ENCODE data around the gene HK1. TPM values are rescaled to one million over a fixed set of nuclear protein-coding genes. Genes with fewer than 3 reads are reported as not detected.

The HK1 gene
- total RNA-seq, 2 donors from 2014 or later, result 186 to 228 TPM

DNA sequence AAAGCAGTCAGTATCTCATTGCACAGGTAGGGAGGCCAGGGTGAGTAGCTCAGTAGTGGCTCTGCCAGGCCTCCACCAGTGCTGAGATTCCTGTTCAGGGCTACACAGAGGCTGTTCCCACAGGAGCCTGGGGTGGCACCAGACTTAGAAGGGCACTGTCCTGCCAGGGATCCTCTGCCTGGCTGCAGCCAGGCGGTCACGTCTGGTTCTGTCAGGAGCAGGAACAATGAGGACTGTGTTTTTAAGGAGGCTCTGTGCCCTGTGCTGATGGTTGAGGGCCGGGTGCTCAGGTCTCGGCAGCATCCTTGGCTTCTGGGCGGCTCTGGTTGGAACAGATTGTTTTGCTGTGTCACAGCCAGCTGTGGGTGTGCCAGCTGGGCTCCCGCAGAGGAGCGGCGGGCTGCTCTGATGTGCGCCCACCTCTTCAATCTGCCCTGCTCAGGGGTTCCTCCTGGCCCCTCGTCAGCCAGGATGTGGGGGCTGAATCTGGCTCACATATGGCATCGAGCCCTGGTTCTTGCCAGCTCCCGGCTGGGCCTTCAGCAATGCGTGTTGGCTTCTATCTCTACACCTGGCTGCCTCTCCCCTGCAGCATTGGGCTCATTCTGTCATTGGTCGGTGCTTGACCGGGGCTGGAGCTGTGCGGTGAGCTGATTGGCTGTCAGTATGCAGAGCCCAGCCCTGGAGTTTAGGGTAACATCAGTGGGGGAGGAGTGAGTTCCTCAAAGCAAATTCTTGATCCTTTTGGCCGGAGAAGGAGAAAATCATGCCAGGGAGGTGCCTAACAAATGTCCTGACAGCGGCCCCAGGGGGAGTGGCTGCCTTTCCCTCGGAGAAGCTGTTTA lies 97.2 kb downstream of the HK1 start:
- DNase-seq (ENCODE audit: low spot score), result no peak
- no peaks in the 10 kb centered on the region for H3K27me3 ChIP-seq
- H3K36me3 ChIP-seq, result peaks cover 70% of the 10 kb centered on the region
- H3K4me1 ChIP-seq, result peaks cover 3 to 42% of the 10 kb centered on the region in 2 donors
- H3K27ac ChIP-seq, result peak overlapping the region; percentile 57 to 64
- no peaks in the 10 kb centered on the region for H3K9me3 ChIP-seq
- TF ChIP-seq, protein P1, sequence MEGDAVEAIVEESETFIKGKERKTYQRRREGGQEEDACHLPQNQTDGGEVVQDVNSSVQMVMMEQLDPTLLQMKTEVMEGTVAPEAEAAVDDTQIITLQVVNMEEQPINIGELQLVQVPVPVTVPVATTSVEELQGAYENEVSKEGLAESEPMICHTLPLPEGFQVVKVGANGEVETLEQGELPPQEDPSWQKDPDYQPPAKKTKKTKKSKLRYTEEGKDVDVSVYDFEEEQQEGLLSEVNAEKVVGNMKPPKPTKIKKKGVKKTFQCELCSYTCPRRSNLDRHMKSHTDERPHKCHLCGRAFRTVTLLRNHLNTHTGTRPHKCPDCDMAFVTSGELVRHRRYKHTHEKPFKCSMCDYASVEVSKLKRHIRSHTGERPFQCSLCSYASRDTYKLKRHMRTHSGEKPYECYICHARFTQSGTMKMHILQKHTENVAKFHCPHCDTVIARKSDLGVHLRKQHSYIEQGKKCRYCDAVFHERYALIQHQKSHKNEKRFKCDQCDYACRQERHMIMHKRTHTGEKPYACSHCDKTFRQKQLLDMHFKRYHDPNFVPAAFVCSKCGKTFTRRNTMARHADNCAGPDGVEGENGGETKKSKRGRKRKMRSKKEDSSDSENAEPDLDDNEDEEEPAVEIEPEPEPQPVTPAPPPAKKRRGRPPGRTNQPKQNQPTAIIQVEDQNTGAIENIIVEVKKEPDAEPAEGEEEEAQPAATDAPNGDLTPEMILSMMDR (IDR thresholded peaks at IDR 0.05), result no peak
- no peak overlapping the region for H3K4me3 ChIP-seq

DNA sequence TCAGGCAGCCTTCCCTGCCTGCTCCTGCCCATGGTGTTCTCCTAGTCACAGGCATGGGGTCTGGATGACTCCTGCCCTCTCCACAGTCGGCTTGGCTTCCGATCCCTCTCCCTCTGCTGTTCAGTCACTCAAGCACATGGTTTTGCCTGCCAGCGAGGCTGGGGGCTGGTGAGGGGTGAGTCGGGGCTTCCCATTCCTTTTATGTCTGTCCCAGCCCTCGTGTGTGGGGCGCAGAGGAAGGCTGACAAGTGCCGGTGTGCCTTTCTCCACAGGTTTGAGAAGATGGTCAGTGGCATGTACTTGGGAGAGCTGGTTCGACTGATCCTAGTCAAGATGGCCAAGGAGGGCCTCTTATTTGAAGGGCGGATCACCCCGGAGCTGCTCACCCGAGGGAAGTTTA lies 98.4 kb downstream of the HK1 start:
- no peak for DNase-seq (ENCODE audit: low spot score)
- H3K36me3 ChIP-seq, result peaks cover 67% of the 10 kb centered on the region
- H3K27me3 ChIP-seq, result no peaks in the 10 kb centered on the region
- peaks cover 3 to 42% of the 10 kb centered on the region in 2 donors for H3K4me1 ChIP-seq
- peak overlapping the region; percentile 24 to 64 for H3K27ac ChIP-seq
- H3K4me3 ChIP-seq, result no peak overlapping the region
- H3K9me3 ChIP-seq, result no peaks in the 10 kb centered on the region
- TF ChIP-seq, protein P1 (IDR thresholded peaks at IDR 0.05), result no peak

DNA sequence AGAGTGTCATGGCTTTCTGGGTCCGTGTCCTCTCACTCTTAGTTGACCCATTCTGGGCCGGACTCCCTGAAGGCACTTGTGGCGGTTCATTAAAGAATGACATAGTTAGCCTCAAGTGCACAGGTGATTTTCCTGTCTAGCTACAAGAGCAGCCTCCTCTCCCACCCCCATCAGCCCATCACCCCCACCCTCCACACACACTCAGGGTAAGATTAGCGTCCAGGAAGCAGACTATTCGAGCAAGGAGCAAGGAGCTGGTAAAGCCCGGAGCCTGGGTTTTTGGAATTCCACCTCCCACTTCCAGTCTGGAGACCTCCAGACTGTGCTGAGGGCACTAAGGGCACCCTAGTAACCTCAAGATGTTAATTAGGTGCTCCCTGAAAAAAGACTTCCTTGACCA lies 98.9 kb downstream of the HK1 start:
- peaks cover 3 to 43% of the 10 kb centered on the region in 2 donors for H3K4me1 ChIP-seq
- no peaks in the 10 kb centered on the region for H3K27me3 ChIP-seq
- H3K9me3 ChIP-seq, result no peaks in the 10 kb centered on the region
- no peak overlapping the region for H3K4me3 ChIP-seq
- peak overlapping the region; percentile 24 to 64 for H3K27ac ChIP-seq
- peaks cover 71% of the 10 kb centered on the region for H3K36me3 ChIP-seq
- TF ChIP-seq, protein P1 (IDR thresholded peaks at IDR 0.05), result no peak
- no peak for DNase-seq (ENCODE audit: low spot score)

DNA sequence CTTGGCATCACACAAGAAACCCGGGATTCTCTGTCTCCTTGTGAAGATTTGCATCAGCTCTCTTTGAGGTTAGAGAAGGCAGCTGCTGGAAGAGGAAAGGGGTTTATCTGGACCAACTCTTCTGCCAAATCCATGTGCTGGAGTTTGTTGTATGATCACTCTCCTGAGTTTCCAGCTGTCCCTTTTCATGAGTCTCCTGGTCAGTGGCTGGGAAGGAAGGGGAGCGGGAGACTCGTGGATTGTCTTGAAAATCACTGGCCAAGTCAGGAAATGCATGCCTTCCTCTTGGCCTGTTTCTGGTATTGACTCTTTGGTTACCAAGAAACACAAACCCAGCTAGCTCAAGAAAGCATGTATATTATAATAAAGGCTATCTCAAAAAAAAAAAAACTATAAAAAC lies 99.6 kb downstream of the HK1 start:
- Histone ChIP-seq H3K4me3 (no peak overlapping the region), H3K27me3 (no peaks in the 10 kb centered on the region), H3K36me3 (peaks cover 76% of the 10 kb centered on the region), H3K27ac (peak overlapping the region; percentile 12 to 64), H3K4me1 (peaks cover 3 to 50% of the 10 kb centered on the region in 2 donors), H3K9me3 (no peaks in the 10 kb centered on the region)
- DNase-seq (ENCODE audit: low spot score), result no peak
- TF ChIP-seq, protein P1 (IDR thresholded peaks at IDR 0.05), result no peak

DNA sequence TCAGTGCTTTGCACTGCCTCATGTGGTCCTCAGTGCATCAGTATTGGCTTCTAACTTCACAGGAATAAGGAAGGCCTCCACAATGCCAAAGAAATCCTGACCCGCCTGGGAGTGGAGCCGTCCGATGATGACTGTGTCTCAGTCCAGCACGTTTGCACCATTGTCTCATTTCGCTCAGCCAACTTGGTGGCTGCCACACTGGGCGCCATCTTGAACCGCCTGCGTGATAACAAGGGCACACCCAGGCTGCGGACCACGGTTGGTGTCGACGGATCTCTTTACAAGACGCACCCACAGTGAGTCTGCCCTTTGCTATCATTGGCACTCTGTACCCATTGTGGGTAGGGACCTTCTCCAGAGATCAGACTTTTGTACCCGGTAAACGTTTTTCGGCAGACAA lies 101.5 kb downstream of the HK1 start:
- Histone ChIP-seq H3K9me3 (no peaks in the 10 kb centered on the region), H3K27me3 (no peaks in the 10 kb centered on the region), H3K27ac (no peak overlapping the region), H3K4me3 (no peak overlapping the region), H3K36me3 (peaks cover 77% of the 10 kb centered on the region), H3K4me1 (peaks cover 3 to 60% of the 10 kb centered on the region in 2 donors)
- no peak for DNase-seq (ENCODE audit: low spot score)
- TF ChIP-seq, protein P1 (IDR thresholded peaks at IDR 0.05), result no peak
